DOHH2 (cell line): ENCODE measurements around the gene TFF2.

Experiments
- H3F3A ChIP-seq: fragments of 200-600 bp; sonication (generic), shearing (Covaris generic); 2 replicates; pipeline ENCODE4 v1.6.0; 2016; ENCODE audit warnings: antibody characterized with exemption, mild to moderate bottlenecking; ENCODE audit not compliant: control insufficient read depth, insufficient read depth
- H3K27ac ChIP-seq: fragments of 200-600 bp; sonication (generic); 2 replicates; pipeline ENCODE4 v1.5.1; 2014; ENCODE audit warnings: low read depth, mild to moderate bottlenecking, low read length, moderate library complexity
- H3K27me3 ChIP-seq: fragments of 200-600 bp; sonication (generic); 2 replicates; pipeline ENCODE4 v1.6.1; 2014; ENCODE audit warnings: mild to moderate bottlenecking, low read length, mixed read lengths; ENCODE audit not compliant: control insufficient read depth
- H3K36me3 ChIP-seq: fragments of 200-600 bp; sonication (generic); 2 replicates; pipeline ENCODE4 v1.6.1; 2014; ENCODE audit warnings: mild to moderate bottlenecking, low read length, moderate library complexity, mixed read lengths; ENCODE audit not compliant: control insufficient read depth
- H3K4me1 ChIP-seq: fragments of 200-600 bp; sonication (generic); 2 replicates; pipeline ENCODE4 v1.6.1; 2014; ENCODE audit warnings: mild to moderate bottlenecking, low read length, mixed read lengths; ENCODE audit not compliant: control insufficient read depth
- H3K4me2 ChIP-seq: fragments of 200-600 bp; sonication (generic); 2 replicates; pipeline ENCODE4 v1.6.0; 2014; ENCODE audit warnings: mild to moderate bottlenecking, low read length, moderate library complexity
- H3K4me3 ChIP-seq: fragments of 200-600 bp; sonication (generic); 2 replicates; pipeline ENCODE4 v1.5.1; 2014; ENCODE audit warnings: mild to moderate bottlenecking, low read length, mixed read lengths
- H3K79me2 ChIP-seq: fragments of 200-600 bp; sonication (generic); 2 replicates; pipeline ENCODE4 v1.6.1; 2014; ENCODE audit warnings: mild to moderate bottlenecking, low read length, mixed read lengths; ENCODE audit not compliant: control insufficient read depth
- H3K9me2 ChIP-seq: fragments of 200-600 bp; sonication (generic); replicated peaks from 2 replicates; pipeline ENCODE4 v1.6.1; 2014; ENCODE audit warnings: mild to moderate bottlenecking, low read length, mixed read lengths; ENCODE audit not compliant: control insufficient read depth
- H3K9me3 ChIP-seq: fragments of 200-600 bp; sonication (generic); 2 replicates; pipeline ENCODE4 v1.6.1; 2014; ENCODE audit warnings: antibody characterized with exemption, low read length, mixed read lengths; ENCODE audit not compliant: control insufficient read depth, insufficient read depth
- H4K20me1 ChIP-seq: fragments of 200-600 bp; sonication (generic); 2 replicates; pipeline ENCODE4 v1.6.0; 2014; ENCODE audit warnings: low read depth, mild to moderate bottlenecking, antibody characterized with exemption, low read length, moderate library complexity; ENCODE audit not compliant: control insufficient read depth, insufficient read depth
- CTCF ChIP-seq: fragments of 200-600 bp; sonication (generic); IDR thresholded peaks from one replicate; pipeline ENCODE4 v1.5.1; 2014; ENCODE audit warnings: antibody characterized with exemption, mild to moderate bottlenecking, low read depth, low read length; ENCODE audit not compliant: poor library complexity, severe bottlenecking
- EZH2phosphoT487 ChIP-seq: fragments of 200-600 bp; sonication (generic); IDR thresholded peaks from 2 replicates; pipeline ENCODE4 v1.6.1; 2017; ENCODE audit warnings: borderline replicate concordance, mild to moderate bottlenecking, antibody characterized with exemption, low read length, moderate library complexity, mixed read lengths

TFF2 gene

GRCh38 chr21:42370894-42371654 lies 20.3 kb upstream of the TFF2 start:
- H3K9me3 ChIP-seq: no peaks in the 10 kb centered on the region
- no peaks in the 10 kb centered on the region for H3K79me2 ChIP-seq
- H3K27ac ChIP-seq: no peak overlapping the region
- H3K9me2 ChIP-seq: no peaks in the 10 kb centered on the region
- no peak overlapping the region for H3K4me3 ChIP-seq
- H3K4me2 ChIP-seq: no peak overlapping the region
- no peaks in the 10 kb centered on the region for H4K20me1 ChIP-seq
- TF ChIP-seq EZH2phosphoT487: no peak
- no peak for TF ChIP-seq CTCF
- H3K4me1 ChIP-seq: peaks cover 2% of the 10 kb centered on the region; the same call in 1 of the 2 replicates
- H3K27me3 ChIP-seq: peaks cover 18% of the 10 kb centered on the region
- H3F3A ChIP-seq: no peaks in the 10 kb centered on the region
- no peaks in the 10 kb centered on the region for H3K36me3 ChIP-seq

GRCh38 chr21:42369821-42370220 lies 19.0 kb upstream of the TFF2 start:
- Histone ChIP-seq H3K9me2 (no peaks in the 10 kb centered on the region), H3K4me1 (peaks cover 6% of the 10 kb centered on the region; the same call in 1 of the 2 replicates), H3F3A (no peaks in the 10 kb centered on the region), H3K79me2 (no peaks in the 10 kb centered on the region), H3K9me3 (no peaks in the 10 kb centered on the region), H3K27ac (no peak overlapping the region), H3K4me2 (no peak overlapping the region), H3K4me3 (no peak overlapping the region), H4K20me1 (no peaks in the 10 kb centered on the region), H3K27me3 (peaks cover 15% of the 10 kb centered on the region), H3K36me3 (no peaks in the 10 kb centered on the region)
- TF ChIP-seq EZH2phosphoT487 (no peak), CTCF (peak; percentile 9)

GRCh38 chr21:42367367-42368165 lies 16.8 kb upstream of the TFF2 start:
- no peak overlapping the region for H3K27ac ChIP-seq
- H3K27me3 ChIP-seq: peaks cover 18% of the 10 kb centered on the region
- no peak overlapping the region for H3K4me3 ChIP-seq
- H4K20me1 ChIP-seq: no peaks in the 10 kb centered on the region
- no peak overlapping the region for H3K4me2 ChIP-seq
- peaks cover 15% of the 10 kb centered on the region for H3K4me1 ChIP-seq
- no peaks in the 10 kb centered on the region for H3K36me3 ChIP-seq
- H3K9me3 ChIP-seq: no peaks in the 10 kb centered on the region
- TF ChIP-seq CTCF (no peak), EZH2phosphoT487 (no peak)
- no peaks in the 10 kb centered on the region for H3K9me2 ChIP-seq
- H3F3A ChIP-seq: no peaks in the 10 kb centered on the region
- no peaks in the 10 kb centered on the region for H3K79me2 ChIP-seq
